ENCODE data around the gene RO60. TPM values are rescaled to one million over a fixed set of nuclear protein-coding genes. Genes with fewer than 3 reads are reported as not detected.

Gene RO60
- total RNA-seq, 4 donors from 2014 or later, result 11.6 to 67.2 (median 62.4) TPM

DNA sequence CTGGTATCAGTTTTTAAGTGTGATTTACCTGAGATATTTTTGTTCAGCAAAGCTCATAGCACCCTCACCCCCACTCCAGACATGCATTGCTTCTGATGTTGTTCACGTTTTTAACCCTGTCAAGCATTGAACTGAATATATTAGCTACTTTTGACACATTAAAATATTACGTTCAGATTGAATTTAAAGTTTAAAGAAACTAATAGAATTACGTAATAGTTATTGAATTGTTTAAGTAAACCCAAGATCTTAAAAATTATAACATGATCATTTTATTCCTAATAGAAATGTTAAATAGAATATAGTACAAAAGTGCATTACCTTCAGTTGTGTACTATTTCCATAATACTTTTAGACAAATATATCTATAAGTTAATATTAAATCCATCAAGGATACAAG, 26.9 kb downstream of the RO60 start:
- WGBS, 2 donors (ENCODE audit: low coverage in 1 of 2), result 88 to 91% methylated on average over 3 of the region's 3 CpGs
- no peaks in the 10 kb centered on the region for H3K4me1 ChIP-seq
- H3K36me3 ChIP-seq, result peaks cover 0 to 37% (median 17%) of the 10 kb centered on the region in 4 donors
- intact Hi-C loops (cut with DNase I; ENCODE audit: low total_unique reads) (no loop called here), in situ Hi-C loops (cut with MboI; ENCODE audit: low pct_ligation_motif_present in 1 of 4, low pct_unique_long_range_greater_than_20kb in 1 of 4, low sequenced_read_pairs in 3 of 4) (no loop called here)
- H3K27me3 ChIP-seq, result no peaks in the 10 kb centered on the region
- H3K9me3 ChIP-seq, result no peaks in the 10 kb centered on the region
- no peak overlapping the region for H3K27ac ChIP-seq
- no peak for TF ChIP-seq EP300 (IDR thresholded peaks at IDR 0.05; ENCODE audit: low read depth)
- TF ChIP-seq, protein P1, sequence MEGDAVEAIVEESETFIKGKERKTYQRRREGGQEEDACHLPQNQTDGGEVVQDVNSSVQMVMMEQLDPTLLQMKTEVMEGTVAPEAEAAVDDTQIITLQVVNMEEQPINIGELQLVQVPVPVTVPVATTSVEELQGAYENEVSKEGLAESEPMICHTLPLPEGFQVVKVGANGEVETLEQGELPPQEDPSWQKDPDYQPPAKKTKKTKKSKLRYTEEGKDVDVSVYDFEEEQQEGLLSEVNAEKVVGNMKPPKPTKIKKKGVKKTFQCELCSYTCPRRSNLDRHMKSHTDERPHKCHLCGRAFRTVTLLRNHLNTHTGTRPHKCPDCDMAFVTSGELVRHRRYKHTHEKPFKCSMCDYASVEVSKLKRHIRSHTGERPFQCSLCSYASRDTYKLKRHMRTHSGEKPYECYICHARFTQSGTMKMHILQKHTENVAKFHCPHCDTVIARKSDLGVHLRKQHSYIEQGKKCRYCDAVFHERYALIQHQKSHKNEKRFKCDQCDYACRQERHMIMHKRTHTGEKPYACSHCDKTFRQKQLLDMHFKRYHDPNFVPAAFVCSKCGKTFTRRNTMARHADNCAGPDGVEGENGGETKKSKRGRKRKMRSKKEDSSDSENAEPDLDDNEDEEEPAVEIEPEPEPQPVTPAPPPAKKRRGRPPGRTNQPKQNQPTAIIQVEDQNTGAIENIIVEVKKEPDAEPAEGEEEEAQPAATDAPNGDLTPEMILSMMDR (IDR thresholded peaks at IDR 0.05), result no peak
- TF ChIP-seq POLR2A (IDR thresholded peaks at IDR 0.05), result no peak
- TF ChIP-seq POLR2AphosphoS5 (IDR thresholded peaks at IDR 0.05), result no peak
- H3K4me3 ChIP-seq, result no peak overlapping the region
- DNase-seq, result no peak

DNA sequence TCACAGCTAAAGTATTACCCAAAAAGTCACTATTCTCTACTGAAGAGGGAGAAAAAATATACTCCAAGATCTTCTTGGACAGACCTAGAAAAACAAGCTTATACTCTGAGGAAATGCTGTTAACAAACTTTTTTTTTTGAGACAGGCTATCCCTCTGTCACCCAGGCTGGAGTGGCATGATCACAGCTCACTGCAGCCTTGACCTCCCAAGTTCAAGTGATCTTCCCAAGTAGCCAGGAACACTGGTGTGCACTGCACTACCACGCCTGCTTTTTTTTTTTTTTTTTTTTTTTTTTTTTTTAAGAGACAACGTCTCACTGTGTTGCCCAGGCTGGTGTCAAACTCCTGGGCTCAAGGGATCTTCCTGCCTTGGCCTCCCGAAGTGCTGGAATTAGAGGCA, 28.5 kb downstream of the RO60 start:
- DNase-seq, result no peak
- WGBS, 2 donors (ENCODE audit: low coverage in 1 of 2), result 40 to 63% methylated on average over 1 to 3 of the region's 3 CpGs
- Histone ChIP-seq H3K4me3 (no peak overlapping the region), H3K27ac (no peak overlapping the region), H3K27me3 (no peaks in the 10 kb centered on the region), H3K9me3 (no peaks in the 10 kb centered on the region), H3K4me1 (no peaks in the 10 kb centered on the region), H3K36me3 (peaks cover 0 to 30% (median 9%) of the 10 kb centered on the region in 4 donors)
- in situ Hi-C loops (cut with MboI; ENCODE audit: low pct_ligation_motif_present in 1 of 4, low pct_unique_long_range_greater_than_20kb in 1 of 4, low sequenced_read_pairs in 3 of 4) (no loop called here), intact Hi-C loops (cut with DNase I; ENCODE audit: low total_unique reads) (no loop called here)
- TF ChIP-seq POLR2A (IDR thresholded peaks at IDR 0.05), result no peak
- TF ChIP-seq, protein P1 (IDR thresholded peaks at IDR 0.05), result no peak
- no peak for TF ChIP-seq POLR2AphosphoS5 (IDR thresholded peaks at IDR 0.05)
- TF ChIP-seq EP300 (IDR thresholded peaks at IDR 0.05; ENCODE audit: low read depth), result no peak

DNA sequence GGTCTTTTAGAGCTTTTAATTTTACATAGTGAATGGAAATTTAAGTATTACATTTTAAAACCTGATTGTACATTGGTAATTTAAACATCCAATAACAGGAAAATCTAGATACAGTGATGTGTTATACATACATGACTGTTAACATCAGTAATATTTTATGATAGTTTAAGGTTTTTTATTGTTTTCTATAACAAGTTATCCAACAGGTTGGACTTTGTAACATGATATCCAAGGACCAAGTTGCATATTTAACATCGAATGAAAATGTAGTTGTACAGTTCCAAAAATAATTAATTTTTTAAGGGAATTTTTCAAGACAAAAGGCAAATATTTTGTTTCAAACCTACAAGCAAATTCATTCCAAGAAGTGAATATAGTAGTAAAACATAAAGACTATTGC, 31.5 kb downstream of the RO60 start:
- intact Hi-C loops (cut with DNase I; ENCODE audit: low total_unique reads), result no loop called here
- in situ Hi-C loops (cut with MboI; ENCODE audit: low pct_ligation_motif_present in 1 of 4, low pct_unique_long_range_greater_than_20kb in 1 of 4, low sequenced_read_pairs in 3 of 4), result no loop called here
- no peaks in the 10 kb centered on the region for H3K9me3 ChIP-seq
- H3K36me3 ChIP-seq, result peaks cover 0 to 14% (median 4%) of the 10 kb centered on the region in 4 donors
- DNase-seq, result no peak
- no peak for TF ChIP-seq POLR2A (IDR thresholded peaks at IDR 0.05)
- TF ChIP-seq, protein P1 (IDR thresholded peaks at IDR 0.05), result no peak
- TF ChIP-seq EP300 (IDR thresholded peaks at IDR 0.05; ENCODE audit: low read depth), result no peak
- no peak for TF ChIP-seq POLR2AphosphoS5 (IDR thresholded peaks at IDR 0.05)
- no peak overlapping the region for H3K27ac ChIP-seq
- WGBS, 2 donors (ENCODE audit: low coverage in 1 of 2), result 40 to 52% methylated on average over 1 of the region's 1 CpG
- H3K27me3 ChIP-seq, result no peaks in the 10 kb centered on the region
- H3K4me3 ChIP-seq, result no peak overlapping the region
- no peaks in the 10 kb centered on the region for H3K4me1 ChIP-seq

DNA sequence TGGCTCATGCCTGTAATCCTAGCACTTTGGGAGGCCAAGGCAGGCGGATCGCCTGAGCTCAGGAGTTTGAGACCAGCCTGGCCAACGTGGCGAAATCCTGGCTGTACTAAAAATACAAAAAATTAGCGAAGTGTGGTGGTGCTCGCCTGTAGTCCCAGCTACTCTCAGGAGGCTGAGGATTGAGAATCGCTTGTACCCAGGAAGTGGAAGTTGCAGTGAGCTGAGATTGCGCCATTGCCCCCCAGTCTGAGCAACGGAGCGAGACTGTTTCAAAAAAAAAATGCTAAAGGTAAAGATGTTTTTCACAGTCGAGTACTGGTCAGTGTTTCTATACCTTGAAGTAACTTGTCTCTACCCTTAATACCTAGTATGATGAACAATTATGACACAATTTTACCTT, 34.7 kb downstream of the RO60 start:
- no peak for TF ChIP-seq EP300 (IDR thresholded peaks at IDR 0.05; ENCODE audit: low read depth)
- no peak for TF ChIP-seq POLR2AphosphoS5 (IDR thresholded peaks at IDR 0.05)
- TF ChIP-seq, protein P1 (IDR thresholded peaks at IDR 0.05), result no peak
- no peak for DNase-seq
- no peaks in the 10 kb centered on the region for H3K27me3 ChIP-seq
- H3K4me3 ChIP-seq, result no peak overlapping the region
- H3K27ac ChIP-seq, result no peak overlapping the region
- in situ Hi-C loops (cut with MboI; ENCODE audit: low pct_ligation_motif_present in 1 of 4, low pct_unique_long_range_greater_than_20kb in 1 of 4, low sequenced_read_pairs in 3 of 4) (no loop called here), intact Hi-C loops (cut with DNase I; ENCODE audit: low total_unique reads) (no loop called here)
- H3K36me3 ChIP-seq, result peaks cover 0 to 37% (median 15%) of the 10 kb centered on the region in 4 donors
- no peaks in the 10 kb centered on the region for H3K4me1 ChIP-seq
- H3K9me3 ChIP-seq, result no peaks in the 10 kb centered on the region
- WGBS, 2 donors (ENCODE audit: low coverage in 1 of 2), result 96 to 98% methylated on average over 7 to 11 of the region's 11 CpGs

Data from transverse colon (tissue), 4 donors.